Gastroesophageal sphincter (tissue), 3 donors: ENCODE data around the gene ATP1A3.

Experiments used
- EP300 ChIP-seq: sonication (generic); formaldehyde crosslinking; IDR thresholded peaks from one replicate; pipeline ENCODE4 v1.6.1; 2017; ENCODE audit warnings: antibody characterized with exemption, mild to moderate bottlenecking
- POLR2A ChIP-seq, 2 donors: fragments of 450-650 bp; IDR thresholded peaks; one replicate each; pipeline ENCODE4 v1.6.1; 2017; ENCODE audit warnings: antibody characterized with exemption in 2 of 2, mild to moderate bottlenecking in 2 of 2, moderate library complexity in 1 of 2
- POLR2AphosphoS5 ChIP-seq: sonication (generic); formaldehyde crosslinking; IDR thresholded peaks from one replicate; pipeline ENCODE4 v1.6.1; 2017; ENCODE audit warnings: antibody characterized with exemption
- TF ChIP-seq, protein P1 (sequence below), 4 experiments: fragments of 200-600 bp in 2 of 4; fragments of 450-650 bp in 2 of 4; sonication (generic) in 1 of 4; IDR thresholded peaks; one replicate each; pipeline ENCODE4 v1.5.1; 2017 to 2019; ENCODE audit warnings: antibody characterized with exemption in 4 of 4, mild to moderate bottlenecking in 2 of 4, moderate library complexity in 2 of 4

DNA sequence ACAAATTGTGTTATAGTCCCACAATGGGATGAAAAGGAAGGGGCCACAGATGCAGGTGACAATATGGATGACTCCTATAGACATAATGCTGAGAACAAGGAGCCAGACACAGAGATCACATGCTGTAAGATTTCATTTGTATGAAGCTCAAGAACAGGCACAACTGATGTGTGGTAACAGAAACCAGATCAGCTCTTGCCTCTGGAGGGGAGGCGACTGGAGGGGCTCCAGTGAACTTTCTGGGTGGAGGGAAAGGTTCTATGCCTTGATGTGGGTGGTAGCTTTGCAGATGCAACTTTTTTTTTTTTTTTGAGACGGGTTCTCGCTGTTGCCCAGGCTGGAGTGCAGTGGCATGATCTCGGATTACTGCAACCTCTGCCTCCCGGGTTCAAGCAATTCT lies 28.9 kb downstream of the ATP1A3 start:
- TF ChIP-seq POLR2A (IDR thresholded peaks at IDR 0.05) (no peak), EP300 (no peak), POLR2AphosphoS5 (no peak)
- TF ChIP-seq, protein P1, sequence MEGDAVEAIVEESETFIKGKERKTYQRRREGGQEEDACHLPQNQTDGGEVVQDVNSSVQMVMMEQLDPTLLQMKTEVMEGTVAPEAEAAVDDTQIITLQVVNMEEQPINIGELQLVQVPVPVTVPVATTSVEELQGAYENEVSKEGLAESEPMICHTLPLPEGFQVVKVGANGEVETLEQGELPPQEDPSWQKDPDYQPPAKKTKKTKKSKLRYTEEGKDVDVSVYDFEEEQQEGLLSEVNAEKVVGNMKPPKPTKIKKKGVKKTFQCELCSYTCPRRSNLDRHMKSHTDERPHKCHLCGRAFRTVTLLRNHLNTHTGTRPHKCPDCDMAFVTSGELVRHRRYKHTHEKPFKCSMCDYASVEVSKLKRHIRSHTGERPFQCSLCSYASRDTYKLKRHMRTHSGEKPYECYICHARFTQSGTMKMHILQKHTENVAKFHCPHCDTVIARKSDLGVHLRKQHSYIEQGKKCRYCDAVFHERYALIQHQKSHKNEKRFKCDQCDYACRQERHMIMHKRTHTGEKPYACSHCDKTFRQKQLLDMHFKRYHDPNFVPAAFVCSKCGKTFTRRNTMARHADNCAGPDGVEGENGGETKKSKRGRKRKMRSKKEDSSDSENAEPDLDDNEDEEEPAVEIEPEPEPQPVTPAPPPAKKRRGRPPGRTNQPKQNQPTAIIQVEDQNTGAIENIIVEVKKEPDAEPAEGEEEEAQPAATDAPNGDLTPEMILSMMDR (IDR thresholded peaks at IDR 0.05): no peak
